Measurements from ENCODE around the gene SLC45A1.

Gene SLC45A1

GRCh38 chr1:8317647-8318381, at the start of gene SLC45A1:
Gene SLC45A1 (plus strand): TSS chr1:8318114. CDS start chr1:8324330, 6,216 bp downstream.
- TF ChIP-seq, protein P1, sequence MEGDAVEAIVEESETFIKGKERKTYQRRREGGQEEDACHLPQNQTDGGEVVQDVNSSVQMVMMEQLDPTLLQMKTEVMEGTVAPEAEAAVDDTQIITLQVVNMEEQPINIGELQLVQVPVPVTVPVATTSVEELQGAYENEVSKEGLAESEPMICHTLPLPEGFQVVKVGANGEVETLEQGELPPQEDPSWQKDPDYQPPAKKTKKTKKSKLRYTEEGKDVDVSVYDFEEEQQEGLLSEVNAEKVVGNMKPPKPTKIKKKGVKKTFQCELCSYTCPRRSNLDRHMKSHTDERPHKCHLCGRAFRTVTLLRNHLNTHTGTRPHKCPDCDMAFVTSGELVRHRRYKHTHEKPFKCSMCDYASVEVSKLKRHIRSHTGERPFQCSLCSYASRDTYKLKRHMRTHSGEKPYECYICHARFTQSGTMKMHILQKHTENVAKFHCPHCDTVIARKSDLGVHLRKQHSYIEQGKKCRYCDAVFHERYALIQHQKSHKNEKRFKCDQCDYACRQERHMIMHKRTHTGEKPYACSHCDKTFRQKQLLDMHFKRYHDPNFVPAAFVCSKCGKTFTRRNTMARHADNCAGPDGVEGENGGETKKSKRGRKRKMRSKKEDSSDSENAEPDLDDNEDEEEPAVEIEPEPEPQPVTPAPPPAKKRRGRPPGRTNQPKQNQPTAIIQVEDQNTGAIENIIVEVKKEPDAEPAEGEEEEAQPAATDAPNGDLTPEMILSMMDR (IDR thresholded peaks at IDR 0.05), result no peak

- TF ChIP-seq, protein P1 (IDR thresholded peaks at IDR 0.05), result no peak
Measured at GRCh38 chr1:8273036-8273435, 44.9 kb upstream of the SLC45A1 start.

GRCh38 chr1:8274352-8274751, 43.6 kb upstream of the SLC45A1 start:
- TF ChIP-seq, protein P1 (IDR thresholded peaks at IDR 0.05), result no peak

GRCh38 chr1:8276173-8276914, 41.6 kb upstream of the SLC45A1 start:
- TF ChIP-seq, protein P1 (IDR thresholded peaks at IDR 0.05), result no peak

DNA sequence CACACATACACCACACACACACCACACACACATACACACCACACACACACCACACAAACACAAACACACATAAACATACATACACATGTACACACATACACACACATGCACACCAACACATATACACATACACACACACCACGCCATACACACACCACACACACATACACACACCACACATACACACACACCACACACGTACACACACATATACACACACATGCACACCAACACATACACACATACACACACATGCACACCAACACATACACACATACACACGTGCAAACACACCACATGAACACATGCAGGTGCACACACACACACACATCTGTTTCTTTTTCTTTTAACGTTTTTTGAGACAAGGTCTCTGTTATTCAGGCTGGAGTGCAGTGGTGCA, 41.0 kb upstream of the SLC45A1 start:
- TF ChIP-seq, protein P1 (IDR thresholded peaks at IDR 0.05), result no peak

- TF ChIP-seq, protein P1 (IDR thresholded peaks at IDR 0.05), result no peak
Measured at GRCh38 chr1:8281843-8282509, 35.9 kb upstream of the SLC45A1 start.

GRCh38 chr1:8283058-8283884, 34.6 kb upstream of the SLC45A1 start:
- TF ChIP-seq, protein P1 (IDR thresholded peaks at IDR 0.05), result no peak

Data from LNCAP (cell line).